HG02973 (cell line): Measurements from ENCODE around the gene HAND2.

Experiments used
- ATAC-seq: cut with Tn5 transposase; IDR thresholded peaks from one replicate; pipeline ENCODE4 v1.9.1; 2021; ENCODE audit warnings: moderate library complexity; ENCODE audit not compliant: unreplicated experiment

The HAND2 gene

GRCh38 chr4:173529477-173530325 is at the start of gene HAND2:
Gene HAND2 (minus strand): TSS chr4:173530229. CDS start chr4:173529289, 940 bp downstream.
- ATAC-seq = no peak

- ATAC-seq = no peak
These were observed 48.9 kb upstream of the HAND2 start for GRCh38 chr4:173578956-173579355.

GRCh38 chr4:173577963-173578362 is 47.9 kb upstream of the HAND2 start:
- no peak for ATAC-seq

- no peak for ATAC-seq
These were observed 45.6 kb upstream of the HAND2 start for GRCh38 chr4:173575482-173576152.

- no peak for ATAC-seq
These were observed 43.7 kb upstream of the HAND2 start for GRCh38 chr4:173573725-173574124.

- ATAC-seq = no peak
These were observed 43.3 kb upstream of the HAND2 start for GRCh38 chr4:173573286-173573685.

DNA sequence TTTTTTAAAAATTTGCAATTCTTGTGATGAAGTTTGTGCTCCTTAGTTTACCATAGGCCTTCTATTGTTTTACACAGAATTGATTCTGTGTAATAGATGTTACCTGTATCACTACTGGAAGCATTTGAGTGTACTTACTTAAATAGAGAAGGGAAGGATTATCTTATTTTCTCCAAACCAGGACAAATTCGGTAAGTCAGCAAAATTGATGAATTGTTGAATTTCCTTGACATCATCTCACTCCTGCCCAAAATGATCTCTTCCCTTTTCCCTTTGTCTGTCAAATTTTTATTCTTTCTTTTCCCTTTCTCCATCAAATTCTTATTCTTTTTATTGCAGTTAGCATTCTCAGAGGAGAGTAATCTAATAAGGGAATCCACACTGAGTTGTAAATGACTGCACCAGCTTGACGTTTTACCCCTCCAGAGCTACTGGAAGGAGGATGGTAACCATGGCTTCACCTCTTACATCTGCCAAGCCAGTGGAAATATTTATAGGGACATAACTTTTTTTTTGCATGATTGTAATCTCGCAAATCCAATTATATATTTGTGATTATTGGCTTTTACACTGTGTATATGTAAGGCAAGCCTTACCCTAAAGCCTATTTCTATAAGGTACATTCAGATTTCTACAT is 42.6 kb upstream of the HAND2 start:
- no peak for ATAC-seq

DNA sequence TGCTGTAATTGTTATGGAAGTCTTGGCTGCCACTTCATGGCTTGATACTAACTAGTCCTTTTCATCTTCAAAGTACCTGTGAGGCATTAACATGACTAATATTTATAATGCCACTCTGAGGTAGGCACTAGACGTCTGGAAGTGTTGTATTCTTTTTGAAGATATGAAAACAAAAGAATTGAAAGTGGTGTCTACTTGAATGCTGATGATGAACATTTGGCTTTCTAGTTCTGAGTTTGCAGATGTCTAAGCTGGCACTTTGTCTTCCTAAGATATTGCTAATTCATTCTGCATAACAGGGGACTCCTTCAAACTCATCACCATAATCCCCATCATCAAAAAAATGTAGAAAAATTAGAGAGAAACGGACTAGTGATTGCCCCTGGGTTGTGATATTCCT is 41.6 kb upstream of the HAND2 start:
- no peak for ATAC-seq

DNA sequence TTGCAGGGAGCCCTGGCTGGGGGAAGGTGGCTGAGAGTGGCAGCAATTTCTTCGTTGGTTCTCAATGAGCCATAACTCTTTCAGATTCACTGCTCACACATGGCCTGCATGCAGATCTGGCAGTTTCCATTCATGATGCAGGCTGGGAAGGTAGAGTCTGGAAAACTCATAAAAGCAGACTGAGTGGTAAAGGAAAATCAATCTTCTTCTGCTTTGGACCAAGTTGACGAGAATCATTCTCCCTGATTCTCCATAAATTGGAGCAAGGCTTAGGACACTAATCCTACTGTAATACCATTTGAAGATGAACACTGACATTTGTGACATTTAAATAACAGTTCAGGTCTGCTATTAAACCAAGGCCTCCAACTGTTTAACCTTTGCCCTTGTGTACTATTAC is 35.3 kb upstream of the HAND2 start:
- ATAC-seq = no peak

DNA sequence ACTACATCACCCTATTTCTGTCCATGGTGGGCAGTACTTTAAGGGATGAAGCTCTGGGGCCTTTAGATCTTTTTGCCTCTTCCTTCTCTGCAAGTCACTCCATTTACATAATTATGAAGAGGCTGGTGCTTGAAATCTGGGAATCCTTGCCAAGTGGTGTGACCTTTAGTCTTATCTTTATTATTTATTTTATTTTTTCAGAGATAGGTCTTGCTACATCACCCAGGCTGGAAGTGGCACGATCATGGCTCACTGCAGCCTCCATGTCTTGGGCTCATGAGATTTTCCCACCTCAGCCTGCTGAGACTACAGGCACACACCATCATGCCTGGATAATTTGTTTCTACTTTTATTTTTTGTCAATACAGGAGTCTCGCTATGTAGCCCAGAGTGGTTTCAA is 34.4 kb upstream of the HAND2 start:
- ATAC-seq = no peak

DNA sequence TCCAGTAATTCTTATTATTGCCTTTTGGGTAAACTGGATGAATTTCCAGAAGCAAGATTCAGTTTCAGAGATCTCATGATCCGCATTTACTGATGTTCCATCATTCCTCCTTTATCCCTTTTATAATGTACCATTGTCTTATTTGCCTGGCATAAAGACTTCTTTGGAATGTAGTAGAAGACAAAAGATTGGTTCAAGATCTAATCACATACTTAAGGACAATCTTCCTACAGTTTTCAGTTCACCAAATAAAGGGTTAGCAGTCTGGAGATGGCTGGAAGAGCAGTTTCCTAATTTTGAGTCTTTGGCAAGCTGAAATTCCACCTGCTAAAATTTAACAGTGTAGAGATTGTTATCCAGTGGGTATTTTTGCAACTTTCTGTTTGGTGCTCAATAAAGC is 30.9 kb upstream of the HAND2 start:
- no peak for ATAC-seq

DNA sequence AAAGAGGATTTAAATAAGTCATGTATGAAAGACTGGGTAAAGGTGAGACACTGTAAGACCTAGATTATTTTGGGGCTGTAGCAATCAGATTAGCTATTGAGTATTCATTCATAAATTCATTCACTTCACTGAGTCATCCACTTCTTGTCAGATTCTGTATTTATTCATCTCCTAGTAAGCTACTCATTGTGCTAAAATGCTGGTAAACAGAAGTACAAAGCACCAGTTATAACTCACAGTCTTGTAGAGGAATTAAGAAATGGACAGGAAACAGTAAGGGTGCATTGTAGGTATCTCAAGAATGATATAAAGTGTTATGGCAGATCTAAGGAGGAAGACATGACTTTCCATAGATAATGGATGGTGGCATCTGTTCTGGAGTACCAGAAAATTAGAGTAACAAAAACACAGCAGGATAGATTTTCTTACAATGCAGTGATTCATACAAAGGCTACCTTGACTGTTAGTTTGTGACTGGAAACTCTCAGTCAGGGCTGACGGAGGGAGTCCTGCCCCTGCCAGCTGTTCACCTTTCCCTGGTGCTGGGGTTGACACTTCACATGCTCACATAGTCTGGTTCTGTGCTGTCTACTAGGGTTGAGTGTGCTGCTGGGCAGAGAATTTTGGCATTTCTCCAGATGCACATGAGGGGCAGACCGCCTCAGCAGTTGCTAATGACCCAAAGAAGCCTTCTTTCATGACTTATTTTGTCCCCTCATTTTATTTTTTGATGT is 26.5 kb upstream of the HAND2 start:
- no peak for ATAC-seq

DNA sequence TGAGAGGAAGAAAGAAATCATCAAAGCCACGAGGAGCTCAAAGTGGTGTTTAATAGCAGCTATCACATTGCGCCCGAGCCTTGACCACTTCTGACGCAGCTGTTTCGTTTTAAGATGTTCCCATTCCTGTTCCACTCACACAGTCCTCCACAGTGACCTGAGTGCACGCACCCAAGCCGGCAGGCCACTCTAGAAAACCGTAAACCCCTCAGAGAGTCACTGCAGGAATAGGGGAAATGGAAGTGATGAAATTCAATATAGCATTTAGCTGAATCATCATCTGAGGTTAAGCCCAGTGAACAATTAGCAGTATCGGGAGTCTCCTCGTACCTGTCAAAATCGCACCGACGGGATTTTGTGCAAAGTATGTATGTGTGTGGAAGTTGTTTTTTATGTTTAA is 17.9 kb upstream of the HAND2 start:
- no peak for ATAC-seq

GRCh38 chr4:173546776-173547175 is 16.7 kb upstream of the HAND2 start:
- ATAC-seq = no peak

- ATAC-seq = no peak
These were observed 15.4 kb upstream of the HAND2 start for GRCh38 chr4:173545440-173545839.

DNA sequence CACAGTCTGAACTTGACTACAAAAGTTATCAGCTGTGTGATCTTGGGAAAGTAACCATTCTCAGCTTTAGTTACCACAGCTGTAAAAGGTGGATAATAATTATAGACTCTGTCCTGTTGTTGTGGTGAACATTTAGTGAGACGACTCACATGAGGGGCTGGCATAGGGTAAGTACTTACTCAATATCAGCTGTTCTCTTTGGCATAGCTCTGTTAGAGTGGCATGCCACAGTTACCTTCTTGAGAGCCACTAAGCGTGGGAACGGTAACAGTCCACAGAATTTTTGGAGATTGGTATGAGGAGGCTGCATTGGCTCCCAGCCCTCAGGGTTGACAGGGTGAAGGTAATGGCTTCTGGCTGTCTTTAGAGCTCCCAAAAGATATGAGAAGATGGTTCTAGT is 13.2 kb upstream of the HAND2 start:
- ATAC-seq = no peak

DNA sequence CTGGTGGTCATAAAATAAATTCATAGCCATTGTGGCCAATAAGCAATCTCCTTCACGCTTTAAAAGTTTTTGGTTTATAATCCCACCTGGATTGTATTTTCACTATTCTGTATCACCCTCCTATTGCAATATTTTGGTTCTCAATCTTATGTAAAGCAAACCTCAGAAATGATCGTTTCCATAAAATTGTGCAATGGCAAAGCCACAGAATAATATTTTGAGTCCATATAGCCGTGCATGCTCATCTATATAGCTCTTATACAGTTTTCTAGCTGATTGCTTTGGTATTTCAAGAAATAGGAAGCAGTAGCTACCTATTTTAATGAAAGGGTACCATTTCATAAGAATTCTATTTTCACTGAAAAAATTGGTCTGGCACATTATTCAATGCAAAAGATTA is 10.0 kb upstream of the HAND2 start:
- ATAC-seq = no peak

- ATAC-seq = no peak
These were observed 8.9 kb upstream of the HAND2 start for GRCh38 chr4:173538909-173539445.

DNA sequence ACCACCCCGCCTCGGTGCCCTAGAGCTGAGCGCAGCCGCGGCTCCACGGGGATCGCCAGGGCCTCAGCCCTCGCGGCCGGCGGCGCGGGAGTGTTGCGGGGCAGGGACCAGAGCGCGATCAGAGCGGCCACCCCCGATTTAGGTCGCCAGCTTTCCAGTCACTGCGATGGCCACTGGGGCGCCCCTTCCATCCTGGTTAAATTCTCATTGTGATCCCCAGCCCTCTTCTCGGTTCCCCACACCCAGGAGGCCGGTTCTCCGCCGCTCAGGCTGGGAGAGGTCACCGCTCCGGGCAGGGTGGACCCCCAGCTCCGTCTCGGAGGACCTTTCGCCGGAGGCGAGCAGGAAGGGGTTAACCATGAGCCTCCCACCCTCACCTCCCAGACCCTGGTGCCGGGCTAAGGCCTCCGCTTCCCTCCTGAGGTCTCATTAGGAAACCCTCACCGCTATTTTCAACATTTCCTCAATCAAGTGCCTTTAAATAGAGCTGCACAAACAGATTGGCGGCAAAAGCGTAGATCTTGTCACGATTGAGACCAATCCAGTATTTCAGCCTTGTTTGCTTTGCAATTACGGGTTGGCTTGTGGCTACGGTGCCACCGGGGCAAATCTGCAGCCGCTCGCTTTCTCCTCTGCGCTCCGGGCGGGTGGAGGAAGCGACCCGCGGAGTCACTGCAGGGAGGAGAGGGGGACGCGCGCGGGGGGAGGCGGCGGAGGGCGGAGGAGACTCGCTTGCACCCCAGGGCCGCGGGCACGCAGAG is 8.3 kb upstream of the HAND2 start:
- ATAC-seq = no peak

- ATAC-seq = no peak
These were observed 7.7 kb upstream of the HAND2 start for GRCh38 chr4:173537613-173538147.
